NT2/D1 (cell line): Measurements from ENCODE around the gene UBE3C.

Source experiments
- SUZ12 ChIP-seq: IDR thresholded peaks from 2 replicates; pipeline ENCODE4 v1.6.1; 2011; ENCODE audit not compliant: insufficient read length, insufficient read depth; ENCODE audit errors: extremely low read depth
- YY1 ChIP-seq: IDR thresholded peaks from 2 replicates; pipeline ENCODE4 v1.6.1; 2011; ENCODE audit not compliant: insufficient read length, insufficient read depth
- ZNF274 ChIP-seq: IDR thresholded peaks from 2 replicates; pipeline ENCODE4 v1.6.1; 2011; ENCODE audit warnings: mild to moderate bottlenecking, low read depth, low read length

GRCh38 chr7:157111311-157111710 lies 27.4 kb upstream of the UBE3C start:
- no peak for TF ChIP-seq YY1
- TF ChIP-seq ZNF274 = no peak
- TF ChIP-seq SUZ12 = no peak
